ENCODE results near the gene TRNP1. TPM values are rescaled to one million over a fixed set of nuclear protein-coding genes. Genes with fewer than 3 reads are reported as not detected.

The TRNP1 gene
- polyA plus RNA-seq, 1 donor from 2014 or later: 11.0 TPM

- no peaks in the 10 kb centered on the region for H3F3A ChIP-seq (ENCODE audit: insufficient read depth, low read length, poor library complexity, severe bottlenecking)
- H3K9me3 ChIP-seq (ENCODE audit: low read length): no peaks in the 10 kb centered on the region
- H3K4me3 ChIP-seq (ENCODE audit: low read length): no peak overlapping the region
- H3K4me2 ChIP-seq (ENCODE audit: low read length): no peak overlapping the region
- no peak overlapping the region for H2AFZ ChIP-seq (ENCODE audit: low read depth, low read length)
- no peaks in the 10 kb centered on the region for H3K9me2 ChIP-seq (ENCODE audit: insufficient read depth, low read length)
- TF ChIP-seq EZH2 (IDR thresholded peaks at IDR 0.05; ENCODE audit: borderline replicate concordance, insufficient read depth, low read length, poor library complexity, severe bottlenecking): no peak
- TF ChIP-seq, protein P1, sequence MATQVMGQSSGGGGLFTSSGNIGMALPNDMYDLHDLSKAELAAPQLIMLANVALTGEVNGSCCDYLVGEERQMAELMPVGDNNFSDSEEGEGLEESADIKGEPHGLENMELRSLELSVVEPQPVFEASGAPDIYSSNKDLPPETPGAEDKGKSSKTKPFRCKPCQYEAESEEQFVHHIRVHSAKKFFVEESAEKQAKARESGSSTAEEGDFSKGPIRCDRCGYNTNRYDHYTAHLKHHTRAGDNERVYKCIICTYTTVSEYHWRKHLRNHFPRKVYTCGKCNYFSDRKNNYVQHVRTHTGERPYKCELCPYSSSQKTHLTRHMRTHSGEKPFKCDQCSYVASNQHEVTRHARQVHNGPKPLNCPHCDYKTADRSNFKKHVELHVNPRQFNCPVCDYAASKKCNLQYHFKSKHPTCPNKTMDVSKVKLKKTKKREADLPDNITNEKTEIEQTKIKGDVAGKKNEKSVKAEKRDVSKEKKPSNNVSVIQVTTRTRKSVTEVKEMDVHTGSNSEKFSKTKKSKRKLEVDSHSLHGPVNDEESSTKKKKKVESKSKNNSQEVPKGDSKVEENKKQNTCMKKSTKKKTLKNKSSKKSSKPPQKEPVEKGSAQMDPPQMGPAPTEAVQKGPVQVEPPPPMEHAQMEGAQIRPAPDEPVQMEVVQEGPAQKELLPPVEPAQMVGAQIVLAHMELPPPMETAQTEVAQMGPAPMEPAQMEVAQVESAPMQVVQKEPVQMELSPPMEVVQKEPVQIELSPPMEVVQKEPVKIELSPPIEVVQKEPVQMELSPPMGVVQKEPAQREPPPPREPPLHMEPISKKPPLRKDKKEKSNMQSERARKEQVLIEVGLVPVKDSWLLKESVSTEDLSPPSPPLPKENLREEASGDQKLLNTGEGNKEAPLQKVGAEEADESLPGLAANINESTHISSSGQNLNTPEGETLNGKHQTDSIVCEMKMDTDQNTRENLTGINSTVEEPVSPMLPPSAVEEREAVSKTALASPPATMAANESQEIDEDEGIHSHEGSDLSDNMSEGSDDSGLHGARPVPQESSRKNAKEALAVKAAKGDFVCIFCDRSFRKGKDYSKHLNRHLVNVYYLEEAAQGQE (IDR thresholded peaks at IDR 0.05; ENCODE audit: borderline replicate concordance): no peak
- TF ChIP-seq SMC3 (conservative IDR thresholded peaks at IDR 0.05; ENCODE audit: poor library complexity): no peak
- no peak for TF ChIP-seq CTCF (IDR thresholded peaks at IDR 0.05; ENCODE audit: poor library complexity, severe bottlenecking)
- no peak for TF ChIP-seq TAF1 (IDR thresholded peaks at IDR 0.05; ENCODE audit: low read depth)
- no peak for TF ChIP-seq RAD21 (conservative IDR thresholded peaks at IDR 0.05)
- TF ChIP-seq POLR2AphosphoS5 (IDR thresholded peaks at IDR 0.05): no peak
- TF ChIP-seq EP300 (conservative IDR thresholded peaks at IDR 0.05; ENCODE audit: poor library complexity, severe bottlenecking): no peak
- no peak for TF ChIP-seq MXI1 (conservative IDR thresholded peaks at IDR 0.05; ENCODE audit: poor library complexity, severe bottlenecking)
- no peaks in the 10 kb centered on the region for H3K36me3 ChIP-seq (ENCODE audit: insufficient read depth, low read length)
- H3K27me3 ChIP-seq (ENCODE audit: insufficient read depth, low read depth, low read length): no peaks in the 10 kb centered on the region
- H3K9ac ChIP-seq (ENCODE audit: low read length): no peak overlapping the region
- H3K79me2 ChIP-seq (replicated peaks; ENCODE audit: insufficient read depth, low read length): no peaks in the 10 kb centered on the region
- H4K20me1 ChIP-seq (ENCODE audit: insufficient read depth): no peaks in the 10 kb centered on the region
- no peak overlapping the region for H3K27ac ChIP-seq (ENCODE audit: low read length)
Measured at GRCh38 chr1:26949266-26949925, 44.1 kb upstream of the TRNP1 start.

- no peak overlapping the region for H3K27ac ChIP-seq (ENCODE audit: low read length)
- H3F3A ChIP-seq (ENCODE audit: insufficient read depth, low read length, poor library complexity, severe bottlenecking): no peaks in the 10 kb centered on the region
Measured at GRCh38 chr1:26949926-26950319, 43.6 kb upstream of the TRNP1 start.

More at GRCh38 chr1:26949926-26950319, 43.6 kb upstream of the TRNP1 start:
- H4K20me1 ChIP-seq (ENCODE audit: insufficient read depth): no peaks in the 10 kb centered on the region
- H3K36me3 ChIP-seq (ENCODE audit: insufficient read depth, low read length): no peaks in the 10 kb centered on the region
- H3K4me3 ChIP-seq (ENCODE audit: low read length): no peak overlapping the region
- no peak overlapping the region for H3K9ac ChIP-seq (ENCODE audit: low read length)
- H3K79me2 ChIP-seq (replicated peaks; ENCODE audit: insufficient read depth, low read length): no peaks in the 10 kb centered on the region
- H3K27me3 ChIP-seq (ENCODE audit: insufficient read depth, low read depth, low read length): no peaks in the 10 kb centered on the region
- no peaks in the 10 kb centered on the region for H3K9me3 ChIP-seq (ENCODE audit: low read length)
- H3K4me2 ChIP-seq (ENCODE audit: low read length): no peak overlapping the region
- no peak for TF ChIP-seq TAF1 (IDR thresholded peaks at IDR 0.05; ENCODE audit: low read depth)
- no peak for TF ChIP-seq MXI1 (conservative IDR thresholded peaks at IDR 0.05; ENCODE audit: poor library complexity, severe bottlenecking)
- no peak for TF ChIP-seq RAD21 (conservative IDR thresholded peaks at IDR 0.05)
- no peak for TF ChIP-seq SMC3 (conservative IDR thresholded peaks at IDR 0.05; ENCODE audit: poor library complexity)
- TF ChIP-seq, protein P1 (IDR thresholded peaks at IDR 0.05; ENCODE audit: borderline replicate concordance): no peak
- TF ChIP-seq CTCF (IDR thresholded peaks at IDR 0.05; ENCODE audit: poor library complexity, severe bottlenecking): no peak
- TF ChIP-seq EZH2 (IDR thresholded peaks at IDR 0.05; ENCODE audit: borderline replicate concordance, insufficient read depth, low read length, poor library complexity, severe bottlenecking): no peak
- no peak for TF ChIP-seq POLR2AphosphoS5 (IDR thresholded peaks at IDR 0.05)
- no peak for TF ChIP-seq EP300 (conservative IDR thresholded peaks at IDR 0.05; ENCODE audit: poor library complexity, severe bottlenecking)
- H2AFZ ChIP-seq (ENCODE audit: low read depth, low read length): no peak overlapping the region
- no peaks in the 10 kb centered on the region for H3K9me2 ChIP-seq (ENCODE audit: insufficient read depth, low read length)
